Right lobe of liver (tissue), 6 donors: ENCODE measurements around the gene CHST8. TPM values are rescaled to one million over a fixed set of nuclear protein-coding genes. Genes with fewer than 3 reads are reported as not detected.

ENCODE experiments used
- ATAC-seq, 4 donors: fragments of 200-7000 bp; cut with Tn5 transposase; one replicate each; pipeline ENCODE4 v1.9.1; 2020; ENCODE audit warnings: mild to moderate bottlenecking in 4 of 4, moderate library complexity in 4 of 4
- DNase-seq, 3 donors: peaks; one replicate each; pipeline ENCODE4 v3.0.0-alpha.2; 2020
- H3K27ac ChIP-seq, 3 donors: fragments of 200-600 bp; one replicate each; pipeline ENCODE4 v1.8.0; 2022
- H3K27me3 ChIP-seq, 2 donors: fragments of 200-600 bp; one replicate each; pipeline ENCODE4 v1.8.0; 2022
- H3K36me3 ChIP-seq, 4 donors: fragments of 200-600 bp; sonication (generic) in 1 of 4; one replicate each; pipeline versions ENCODE4 v1.5.1 to v1.8.0; 2017 to 2022; ENCODE audit warnings: control low read depth in 1 of 4
- H3K4me1 ChIP-seq, 4 donors: fragments of 200-600 bp; sonication (generic) in 1 of 4; one replicate each; pipeline versions ENCODE4 v1.5.1 to v1.8.0; 2017 to 2022; ENCODE audit warnings: control low read depth in 1 of 4
- H3K4me3 ChIP-seq, 3 donors: fragments of 200-600 bp; one replicate each; pipeline ENCODE4 v1.8.0; 2022
- H3K9me3 ChIP-seq, 4 donors: fragments of 200-600 bp; sonication (generic) in 1 of 4; one replicate each; pipeline versions ENCODE4 v1.5.1 to v1.8.0; 2017 to 2022; ENCODE audit warnings: control low read depth in 1 of 4
- CTCF ChIP-seq, 4 donors: fragments of 200-600 bp in 3 of 4; fragments of 450-650 bp in 1 of 4; IDR thresholded peaks; one replicate each; pipeline versions ENCODE4 v1.5.1 to v1.8.0; 2016 to 2022; ENCODE audit warnings: antibody characterized with exemption in 4 of 4, mild to moderate bottlenecking in 2 of 4
- POLR2A ChIP-seq: fragments of 450-650 bp; IDR thresholded peaks from one replicate; pipeline ENCODE4 v1.6.1; 2017; ENCODE audit warnings: antibody characterized with exemption, mild to moderate bottlenecking
- WGBS: methylation state at CpG from one replicate; pipeline ENCODE4 v1.1.6; 2018; ENCODE audit warnings: low coverage, low lambda C conversion rate; ENCODE audit not compliant: insufficient coverage; ENCODE audit errors: missing lambda C conversion rate; 5-methylcytosine and 5-hydroxymethylcytosine counted together
- intact Hi-C, 2 donors: fragments of 100-400 bp; cut with DNase I; formaldehyde crosslinking; loops; one replicate each; pipeline versions ENCODE4 v1.11.2 to v1.14.1; 2022
- total RNA-seq, 6 experiments: library from RNA; depleted of rRNA in 2 of 6; stranded (reverse); fragments of >200 nt in 2 of 6; fragmentation: NEBNext Ultra II Directional in 3 of 6; extraction: Animal tissue kit (Norgen Biotek cat#: 25700) in 3 of 6; gene quantifications; one replicate each; pipeline versions ENCODE4 v1.1.0 to v1.2.4, GENCODE V29; 2016 to 2023
- donor health status: DM: no; HTN: yes; CAD: no.
- donor health status: DM: no; HTN: no; CAD: no.
- donor health status: DM: no; HTN: no; CAD: no.
- donor health status: DM: no; HTN: yes; CAD: no.
- donor health status: DM: no; HTN: yes; CAD: no.

CHST8 gene
- total RNA-seq, 6 experiments from 2014 or later: 0.12 to 0.19 TPM; not detected in 4

- H3K4me1 ChIP-seq: no peaks in the 10 kb centered on the region
- no peak for DNase-seq
Observed at GRCh38 chr19:33701565-33701964, 79.8 kb downstream of the CHST8 start.

GRCh38 chr19:33702606-33703437, 81.1 kb downstream of the CHST8 start:
- H3K27me3 ChIP-seq: no peaks in the 10 kb centered on the region
- ATAC-seq (no peak), DNase-seq (no peak)
- TF ChIP-seq CTCF (IDR thresholded peaks at IDR 0.05): no peak
- TF ChIP-seq POLR2A: no peak
- H3K9me3 ChIP-seq: no peaks in the 10 kb centered on the region
- no peaks in the 10 kb centered on the region for H3K36me3 ChIP-seq
- no peaks in the 10 kb centered on the region for H3K4me1 ChIP-seq
- H3K27ac ChIP-seq: no peak overlapping the region
- WGBS: 39% methylated on average over 4 of the region's 21 CpGs
- H3K4me3 ChIP-seq: no peak overlapping the region
- intact Hi-C loops: no loop called here

More at GRCh38 chr19:33701565-33701964, 79.8 kb downstream of the CHST8 start:
- no peaks in the 10 kb centered on the region for H3K9me3 ChIP-seq
- WGBS: 51% methylated on average over 8 of the region's 8 CpGs
- TF ChIP-seq POLR2A (no peak), CTCF (IDR thresholded peaks at IDR 0.05) (no peak)
- intact Hi-C loops: no loop called here
- H3K4me3 ChIP-seq: no peak overlapping the region
- H3K27ac ChIP-seq: no peak overlapping the region
- H3K36me3 ChIP-seq: no peaks in the 10 kb centered on the region
- H3K27me3 ChIP-seq: no peaks in the 10 kb centered on the region
- ATAC-seq: no peak

- H3K27ac ChIP-seq: no peak overlapping the region
- TF ChIP-seq CTCF (IDR thresholded peaks at IDR 0.05): no peak
- no peak for TF ChIP-seq POLR2A
- DNase-seq (no peak), ATAC-seq (no peak)
- 38% methylated on average over 1 of the region's 11 CpGs for WGBS
- no peaks in the 10 kb centered on the region for H3K27me3 ChIP-seq
- no peaks in the 10 kb centered on the region for H3K36me3 ChIP-seq
- no peaks in the 10 kb centered on the region for H3K4me1 ChIP-seq
- H3K4me3 ChIP-seq: no peak overlapping the region
- intact Hi-C loops: no loop called here
- no peaks in the 10 kb centered on the region for H3K9me3 ChIP-seq
Observed at GRCh38 chr19:33703438-33703750, 81.6 kb downstream of the CHST8 start.

GRCh38 chr19:33703821-33704220, 82.1 kb downstream of the CHST8 start:
- H3K4me1 ChIP-seq: no peaks in the 10 kb centered on the region
- no peaks in the 10 kb centered on the region for H3K27me3 ChIP-seq
- no peak for ATAC-seq
- DNase-seq: no peak
- H3K4me3 ChIP-seq: no peak overlapping the region
- no peaks in the 10 kb centered on the region for H3K9me3 ChIP-seq
- WGBS: 46% methylated on average over 3 of the region's 8 CpGs
- no peaks in the 10 kb centered on the region for H3K36me3 ChIP-seq
- H3K27ac ChIP-seq: no peak overlapping the region
- no peak for TF ChIP-seq CTCF (IDR thresholded peaks at IDR 0.05)
- TF ChIP-seq POLR2A: no peak
- intact Hi-C loops: no loop called here
